LNCaP clone FGC (cell line): ENCODE data around the gene DDHD1.
A peak's percentile ranks its signal among the peaks of the same experiment; 100 is the strongest.
"Not testable (repeated sequence)": the region's sequence is repeated elsewhere in the genome, so short reads cannot be mapped to it uniquely, and the experiment has no call there.

Source experiments
- DNase-seq: peaks from one replicate; pipeline ENCODE4 v3.0.0-alpha.2; 2011; ENCODE audit warnings: low read depth
- H3K4me3 ChIP-seq: 2 replicates; pipeline ENCODE4 v1.5.1; 2011; ENCODE audit warnings: mild to moderate bottlenecking, low read depth, low read length, control low read depth
- TF ChIP-seq, protein P1 (sequence below): IDR thresholded peaks from 2 replicates; pipeline ENCODE4 v1.5.1; 2012; ENCODE audit warnings: mild to moderate bottlenecking; ENCODE audit not compliant: control insufficient read depth, insufficient read depth; ENCODE audit errors: extremely low read depth

The DDHD1 gene

DNA sequence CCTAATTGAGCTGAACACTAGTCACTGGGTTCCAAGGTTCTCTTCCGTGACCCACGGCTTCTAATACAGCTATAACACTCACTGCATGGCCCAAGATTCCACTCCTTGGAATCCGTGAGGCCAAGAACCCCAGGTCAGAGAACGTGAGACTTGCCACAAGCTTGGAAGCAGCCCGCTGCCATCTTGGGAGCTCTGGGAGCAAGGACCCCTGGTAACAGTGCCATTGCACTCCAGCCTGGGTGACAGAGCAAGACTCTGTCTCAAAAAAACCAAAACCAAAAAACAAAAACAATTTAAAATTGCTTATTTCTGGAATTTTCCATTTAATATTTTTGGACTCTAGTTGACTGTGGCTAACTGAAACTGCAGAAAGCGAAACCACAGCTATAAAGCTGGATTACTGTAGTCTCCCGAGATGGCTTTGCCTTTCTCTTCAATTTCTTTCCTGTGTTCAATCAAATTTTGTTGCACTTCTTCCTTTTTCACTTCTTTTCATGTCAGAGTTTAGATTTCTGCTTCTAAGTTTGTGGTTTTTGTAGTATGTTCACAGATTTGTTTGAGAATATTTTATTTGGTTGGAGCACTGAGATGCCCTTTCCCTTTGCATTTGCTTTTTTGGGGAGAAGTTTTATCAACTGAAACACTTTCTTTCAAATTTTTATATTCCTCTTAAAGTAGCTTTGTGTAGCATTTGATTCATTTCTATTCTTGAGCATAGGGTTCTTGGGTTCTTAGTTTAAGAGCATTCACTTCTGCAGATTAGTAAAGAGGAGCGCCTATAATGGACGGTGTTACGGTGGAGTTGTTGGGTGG lies 44.6 kb downstream of the DDHD1 start:
- no peak overlapping the region for H3K4me3 ChIP-seq
- no peak for DNase-seq
- TF ChIP-seq, protein P1, sequence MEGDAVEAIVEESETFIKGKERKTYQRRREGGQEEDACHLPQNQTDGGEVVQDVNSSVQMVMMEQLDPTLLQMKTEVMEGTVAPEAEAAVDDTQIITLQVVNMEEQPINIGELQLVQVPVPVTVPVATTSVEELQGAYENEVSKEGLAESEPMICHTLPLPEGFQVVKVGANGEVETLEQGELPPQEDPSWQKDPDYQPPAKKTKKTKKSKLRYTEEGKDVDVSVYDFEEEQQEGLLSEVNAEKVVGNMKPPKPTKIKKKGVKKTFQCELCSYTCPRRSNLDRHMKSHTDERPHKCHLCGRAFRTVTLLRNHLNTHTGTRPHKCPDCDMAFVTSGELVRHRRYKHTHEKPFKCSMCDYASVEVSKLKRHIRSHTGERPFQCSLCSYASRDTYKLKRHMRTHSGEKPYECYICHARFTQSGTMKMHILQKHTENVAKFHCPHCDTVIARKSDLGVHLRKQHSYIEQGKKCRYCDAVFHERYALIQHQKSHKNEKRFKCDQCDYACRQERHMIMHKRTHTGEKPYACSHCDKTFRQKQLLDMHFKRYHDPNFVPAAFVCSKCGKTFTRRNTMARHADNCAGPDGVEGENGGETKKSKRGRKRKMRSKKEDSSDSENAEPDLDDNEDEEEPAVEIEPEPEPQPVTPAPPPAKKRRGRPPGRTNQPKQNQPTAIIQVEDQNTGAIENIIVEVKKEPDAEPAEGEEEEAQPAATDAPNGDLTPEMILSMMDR: no peak

DNA sequence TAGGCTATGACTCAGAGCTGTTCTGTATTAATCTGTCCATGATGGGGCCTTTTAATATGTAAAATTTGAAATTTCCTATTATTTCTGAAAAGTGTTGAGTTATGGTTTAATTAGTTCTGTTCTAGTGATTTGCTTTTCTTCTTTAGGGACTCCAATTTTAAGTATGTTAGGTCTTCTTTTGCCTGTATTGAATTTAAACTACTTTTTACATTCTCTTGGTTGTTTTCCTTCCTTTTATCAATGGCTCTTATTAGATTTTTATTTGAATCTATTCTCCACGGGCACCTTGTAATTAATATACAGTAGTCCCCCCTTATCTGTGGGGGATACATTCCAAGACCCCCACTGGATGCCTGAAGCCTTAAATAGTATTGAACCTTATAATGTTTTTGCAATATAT lies 46.4 kb downstream of the DDHD1 start:
- DNase-seq: no peak
- no peak overlapping the region for H3K4me3 ChIP-seq
- TF ChIP-seq, protein P1: no peak

DNA sequence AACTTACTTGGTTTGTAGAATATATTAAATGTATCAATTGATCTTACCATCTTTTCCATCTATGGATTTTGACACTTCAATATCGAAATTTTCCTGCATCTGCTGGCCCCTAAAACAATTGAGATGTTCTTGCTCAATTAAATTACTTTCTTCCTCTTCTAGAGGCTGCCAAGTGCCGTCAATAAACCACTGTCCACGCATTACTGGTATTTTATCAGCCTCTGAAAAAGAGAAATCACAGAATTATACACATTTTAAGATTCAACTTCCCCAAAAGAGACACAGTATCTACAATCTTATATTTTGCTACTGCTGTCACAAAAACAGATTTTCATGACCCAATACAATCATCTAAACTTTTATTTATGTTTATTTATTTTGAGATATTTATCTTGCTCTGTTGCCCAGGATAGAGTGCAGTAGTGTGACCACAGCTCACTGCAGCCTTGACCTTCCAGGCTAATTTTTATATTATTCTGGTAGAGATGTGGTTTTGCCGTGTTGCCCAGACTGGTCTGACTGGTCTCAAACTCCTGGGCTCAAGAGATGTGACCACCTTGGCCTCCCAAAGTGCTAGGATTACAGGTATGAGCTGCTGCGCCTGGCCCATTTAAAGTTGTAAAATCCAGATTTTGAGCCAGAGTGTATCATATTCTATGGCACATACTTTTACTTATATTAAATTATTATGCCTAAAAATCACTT lies 49.3 kb downstream of the DDHD1 start:
- H3K4me3 ChIP-seq: no peak overlapping the region
- DNase-seq: no peak
- TF ChIP-seq, protein P1: no peak

DNA sequence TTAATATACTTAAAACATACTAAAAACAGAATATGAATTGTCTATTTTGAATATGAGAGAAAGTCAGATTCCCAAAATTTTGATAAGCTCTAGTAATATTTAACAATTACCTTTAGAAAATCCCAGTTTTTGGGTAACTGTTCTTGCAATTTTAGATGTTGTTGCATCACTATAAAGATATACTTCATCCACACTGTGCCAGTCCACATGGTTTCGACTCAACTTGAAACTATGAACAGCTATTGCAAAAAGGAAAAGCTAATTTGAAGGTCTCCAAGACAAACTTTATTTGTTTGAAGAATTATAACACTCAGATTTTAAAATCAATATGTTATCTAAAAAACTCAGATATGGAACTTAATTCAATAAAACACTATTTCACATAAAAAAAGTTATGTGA lies 59.9 kb downstream of the DDHD1 start:
- H3K4me3 ChIP-seq: no peak overlapping the region
- no peak for DNase-seq
- TF ChIP-seq, protein P1: no peak

DNA sequence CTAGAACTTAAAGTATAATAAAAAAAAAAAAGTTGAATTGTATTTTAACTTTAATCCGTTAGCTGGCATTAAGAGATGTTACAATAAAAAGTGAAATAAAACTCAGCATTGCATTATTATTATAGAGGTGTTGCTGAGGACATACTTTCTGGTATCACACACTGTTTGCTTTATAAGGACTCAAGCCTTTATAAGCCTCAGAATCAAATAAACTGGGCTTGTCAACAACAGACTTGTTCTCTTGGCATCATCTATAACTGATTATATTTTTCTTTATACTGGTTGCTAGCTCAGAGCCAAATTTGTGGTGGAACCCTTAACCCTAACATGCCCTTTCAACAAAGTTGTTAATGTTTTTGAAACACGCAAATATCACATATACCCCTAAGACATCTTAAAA lies 62.3 kb downstream of the DDHD1 start:
- DNase-seq: peak; percentile 80
- TF ChIP-seq, protein P1: no peak
- H3K4me3 ChIP-seq: no peak overlapping the region

DNA sequence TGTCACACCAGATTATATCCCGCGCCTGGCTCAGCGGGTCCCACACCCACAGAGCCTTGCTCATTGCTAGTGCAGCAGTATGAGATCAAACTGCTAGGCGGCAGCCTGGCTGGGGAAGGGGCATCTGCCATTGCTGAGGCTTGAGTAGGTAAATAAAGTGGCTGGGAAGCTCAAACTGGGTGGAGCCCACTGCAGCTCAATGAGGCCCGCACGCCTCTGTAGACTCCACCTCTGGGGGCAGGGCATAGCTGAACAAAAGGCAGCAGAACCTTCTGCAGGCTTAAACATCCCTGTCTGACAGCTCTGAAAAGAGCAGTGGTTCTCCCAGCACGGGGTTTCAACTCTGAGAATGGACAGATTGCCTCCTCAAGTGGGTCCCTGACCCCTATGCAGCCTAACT lies 68.2 kb downstream of the DDHD1 start:
- not testable (repeated sequence) for H3K4me3 ChIP-seq, DNase-seq

DNA sequence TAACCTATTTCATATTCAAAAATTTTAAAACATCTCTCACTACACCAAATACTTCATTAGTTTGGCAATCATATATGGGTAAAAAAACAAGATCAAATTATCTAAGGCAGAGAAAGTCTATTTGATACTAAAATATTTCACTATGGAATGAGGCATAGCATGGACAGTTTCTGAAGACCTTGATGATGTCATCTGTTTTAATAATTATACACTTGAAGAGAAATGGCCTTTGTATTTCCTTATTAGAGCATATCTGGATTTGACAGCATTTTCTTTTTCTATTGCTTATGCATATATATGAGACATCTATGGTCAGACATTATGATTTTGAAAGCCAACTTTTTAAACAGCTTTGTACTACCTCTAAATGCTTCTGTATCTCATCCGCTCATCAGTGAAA lies 88.6 kb downstream of the DDHD1 start:
- DNase-seq: no peak
- H3K4me3 ChIP-seq: no peak overlapping the region
- TF ChIP-seq, protein P1: no peak
